ENCODE data around the gene FAM181A. TPM values are rescaled to one million over a fixed set of nuclear protein-coding genes. Genes with fewer than 3 reads are reported as not detected.

FAM181A gene
- total RNA-seq, 4 donors from 2014 or later, result not detected

GRCh38 chr14:93937519-93937918, 10.4 kb downstream of the FAM181A start:
- TF ChIP-seq, protein P1, sequence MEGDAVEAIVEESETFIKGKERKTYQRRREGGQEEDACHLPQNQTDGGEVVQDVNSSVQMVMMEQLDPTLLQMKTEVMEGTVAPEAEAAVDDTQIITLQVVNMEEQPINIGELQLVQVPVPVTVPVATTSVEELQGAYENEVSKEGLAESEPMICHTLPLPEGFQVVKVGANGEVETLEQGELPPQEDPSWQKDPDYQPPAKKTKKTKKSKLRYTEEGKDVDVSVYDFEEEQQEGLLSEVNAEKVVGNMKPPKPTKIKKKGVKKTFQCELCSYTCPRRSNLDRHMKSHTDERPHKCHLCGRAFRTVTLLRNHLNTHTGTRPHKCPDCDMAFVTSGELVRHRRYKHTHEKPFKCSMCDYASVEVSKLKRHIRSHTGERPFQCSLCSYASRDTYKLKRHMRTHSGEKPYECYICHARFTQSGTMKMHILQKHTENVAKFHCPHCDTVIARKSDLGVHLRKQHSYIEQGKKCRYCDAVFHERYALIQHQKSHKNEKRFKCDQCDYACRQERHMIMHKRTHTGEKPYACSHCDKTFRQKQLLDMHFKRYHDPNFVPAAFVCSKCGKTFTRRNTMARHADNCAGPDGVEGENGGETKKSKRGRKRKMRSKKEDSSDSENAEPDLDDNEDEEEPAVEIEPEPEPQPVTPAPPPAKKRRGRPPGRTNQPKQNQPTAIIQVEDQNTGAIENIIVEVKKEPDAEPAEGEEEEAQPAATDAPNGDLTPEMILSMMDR (IDR thresholded peaks at IDR 0.05), result no peak
- ATAC-seq (ENCODE audit: low FRiP score) (no peak), DNase-seq (ENCODE audit: low spot score) (no peak)

- ATAC-seq (ENCODE audit: low FRiP score), result no peak
- no peak for DNase-seq (ENCODE audit: low spot score)
- TF ChIP-seq, protein P1 (IDR thresholded peaks at IDR 0.05), result no peak
Measured at GRCh38 chr14:93938751-93939303, 11.7 kb downstream of the FAM181A start.

DNA sequence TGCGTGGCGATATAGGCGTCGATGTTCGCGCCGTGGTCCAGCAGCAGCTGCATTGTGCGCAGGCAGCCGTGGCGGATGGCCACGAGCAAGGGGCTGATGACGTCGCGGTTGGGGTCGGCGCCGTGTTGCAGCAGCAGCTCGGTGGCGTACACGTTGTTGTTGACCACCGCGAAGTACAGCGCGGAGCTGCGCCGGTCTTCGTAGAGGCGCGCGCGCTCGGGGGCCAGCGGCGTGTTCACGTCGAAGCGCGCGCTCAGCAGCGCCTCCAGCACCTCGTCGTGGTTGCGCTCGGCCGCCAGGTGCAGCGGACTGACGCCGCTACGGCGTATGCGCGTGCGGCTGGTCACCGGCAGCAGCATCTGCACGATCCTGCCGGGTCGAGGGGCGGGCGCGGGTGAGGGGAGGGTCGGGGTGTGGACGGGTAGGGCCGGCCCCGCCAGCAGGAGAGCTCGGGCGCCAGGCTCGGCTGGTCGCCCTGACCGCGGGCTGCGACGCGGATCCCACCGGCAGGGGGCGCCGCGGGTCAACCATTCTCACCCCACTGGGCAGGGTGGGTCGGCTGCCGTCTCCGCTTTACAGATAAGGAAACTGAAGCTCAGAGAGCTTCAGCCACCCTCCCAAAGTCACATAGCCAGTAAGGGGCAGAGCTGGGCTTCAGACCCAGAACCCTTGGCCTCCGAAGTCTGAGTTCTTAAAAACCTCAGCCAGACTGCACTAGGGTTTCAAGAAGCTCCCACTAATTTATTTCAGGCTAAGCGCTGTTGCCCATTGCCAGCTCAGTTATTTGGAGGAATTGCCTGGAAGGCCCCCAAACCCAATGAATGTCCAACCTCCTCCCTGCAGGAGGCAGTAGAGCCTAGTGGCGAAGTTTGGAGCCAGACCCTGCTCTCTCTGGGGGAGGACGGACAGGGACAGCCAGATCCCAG, 12.4 kb downstream of the FAM181A start:
- ATAC-seq (ENCODE audit: low FRiP score) (peak; percentile 72), DNase-seq (ENCODE audit: low spot score) (peak; percentile 72)
- TF ChIP-seq, protein P1 (IDR thresholded peaks at IDR 0.05), result peak in 2 of 3 donors; percentile 33 to 72

- DNase-seq (ENCODE audit: low spot score), result no peak
- TF ChIP-seq, protein P1 (IDR thresholded peaks at IDR 0.05), result no peak
Measured at GRCh38 chr14:93940437-93940836, 13.3 kb downstream of the FAM181A start.

GRCh38 chr14:93941293-93941910, 14.3 kb downstream of the FAM181A start:
- DNase-seq (ENCODE audit: low spot score), result no peak
- ATAC-seq (ENCODE audit: low FRiP score), result no peak
- TF ChIP-seq, protein P1 (IDR thresholded peaks at IDR 0.05), result no peak

More at GRCh38 chr14:93940437-93940836, 13.3 kb downstream of the FAM181A start:
- ATAC-seq (ENCODE audit: low FRiP score), result no peak

GRCh38 chr14:93943052-93943451, 15.9 kb downstream of the FAM181A start:
- TF ChIP-seq, protein P1 (IDR thresholded peaks at IDR 0.05), result no peak
- ATAC-seq (ENCODE audit: low FRiP score) (no peak), DNase-seq (ENCODE audit: low spot score) (no peak)

Measured in omental fat pad (tissue), 4 donors.